Fibroblast of peridontal ligament (primary cell): ENCODE measurements around the gene C19orf33.
"Not testable (repeated sequence)": the region's sequence is repeated elsewhere in the genome, so short reads cannot be mapped to it uniquely, and the experiment has no call there.

Experiments used
- DNase-seq: peaks from one replicate; pipeline ENCODE4 v3.0.0-alpha.2; 2010; ENCODE audit errors: extremely low read depth

Gene C19orf33

GRCh38 chr19:38339011-38339410 lies 35.0 kb downstream of the C19orf33 start:
- DNase-seq: not testable (repeated sequence)

GRCh38 chr19:38340927-38341326 lies 36.9 kb downstream of the C19orf33 start:
- DNase-seq: no peak

- no peak for DNase-seq
Measured at GRCh38 chr19:38346837-38347236, 42.8 kb downstream of the C19orf33 start.

GRCh38 chr19:38350883-38351282 lies 46.8 kb downstream of the C19orf33 start:
- no peak for DNase-seq

GRCh38 chr19:38351865-38352395 lies 47.9 kb downstream of the C19orf33 start:
- DNase-seq: no peak

DNA sequence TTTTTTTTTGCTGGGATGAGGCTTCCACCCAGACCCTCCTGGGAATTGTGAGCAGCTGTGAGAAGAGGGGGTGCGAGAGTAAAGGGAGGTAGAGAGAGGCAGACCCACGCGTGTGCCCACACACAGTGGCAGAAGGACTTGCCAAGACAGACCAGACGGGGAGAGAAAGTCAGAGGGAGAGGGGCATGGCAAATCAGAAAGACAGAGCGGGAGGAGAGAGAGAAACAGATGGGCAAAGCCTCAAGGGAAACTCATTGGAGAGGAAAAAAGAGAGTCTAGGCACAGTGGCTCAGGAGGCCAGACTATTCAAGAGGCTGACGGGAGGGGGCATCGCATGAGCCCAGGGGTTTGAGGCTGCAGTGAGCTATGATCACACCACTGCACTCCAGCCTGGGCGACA lies 48.6 kb downstream of the C19orf33 start:
- no peak for DNase-seq
